GM12872 (cell line): ENCODE results near the gene SLC2A4RG.

Experiments used
- CTCF ChIP-seq: IDR thresholded peaks from 3 replicates; pipeline ENCODE4 v1.5.1; 2011; ENCODE audit warnings: low read depth, mild to moderate bottlenecking, low read length, moderate library complexity; ENCODE audit not compliant: insufficient read depth

The SLC2A4RG gene

GRCh38 chr20:63733579-63734081, 5.9 kb upstream of the SLC2A4RG start:
- TF ChIP-seq CTCF = no peak

- TF ChIP-seq CTCF = no peak
Observed at GRCh38 chr20:63734111-63734945, 5.2 kb upstream of the SLC2A4RG start.

GRCh38 chr20:63734946-63735858, 4.4 kb upstream of the SLC2A4RG start:
- no peak for TF ChIP-seq CTCF

- peak; percentile 31; the same call in 2 of the 3 replicates for TF ChIP-seq CTCF
Observed at GRCh38 chr20:63735859-63736718, 3.5 kb upstream of the SLC2A4RG start, which contains the start of gene LIME1. Gene LIME1 (plus strand): TSS chr20:63736664. CDS start chr20:63737550, 886 bp downstream.

- 0 out of 3 replicates have a peak, but pooled peaks have one; percentile 5 for TF ChIP-seq CTCF
Observed at GRCh38 chr20:63736893-63737694, 2.5 kb upstream of the SLC2A4RG start.

GRCh38 chr20:63737695-63737944, 2.0 kb upstream of the SLC2A4RG start:
- TF ChIP-seq CTCF = no peak
